Adrenal gland (tissue), 5 donors: ENCODE measurements around the gene JCHAIN.

Source experiments
- CTCF ChIP-seq, 6 experiments: fragments of 450-650 bp in 4 of 6; fragments of 200-600 bp in 2 of 6; sonication (generic) in 1 of 6; IDR thresholded peaks; 1 replicate in 5 of 6; 2 replicates in 1 of 6; pipeline versions ENCODE4 v1.5.1 to v1.8.0; 2016 to 2021; ENCODE audit warnings: antibody characterized with exemption in 6 of 6, mild to moderate bottlenecking in 2 of 6, moderate library complexity in 1 of 6
- POLR2A ChIP-seq, 2 donors: fragments of 450-650 bp; IDR thresholded peaks; one replicate each; pipeline ENCODE4 v1.6.1; 2017; ENCODE audit warnings: antibody characterized with exemption in 2 of 2, mild to moderate bottlenecking in 2 of 2, moderate library complexity in 1 of 2
- donor health status: DM: no; HTN: no; CAD: no.

GRCh38 chr4:70709611-70710205, 43.4 kb upstream of the JCHAIN start:
- no peak for TF ChIP-seq CTCF (IDR thresholded peaks at IDR 0.05)
- no peak for TF ChIP-seq POLR2A (IDR thresholded peaks at IDR 0.05)
